NOMO-1 (cell line): ENCODE measurements around the gene ARHGEF17.
"Not testable (repeated sequence)": the region's sequence is repeated elsewhere in the genome, so short reads cannot be mapped to it uniquely, and the experiment has no call there.

Experiments
- DNase-seq, 2 experiments: peaks; one replicate each; lab custom pipeline; 2025; ENCODE audit not compliant: unreplicated experiment in 2 of 2; lab: John Stamatoyannopoulos, UW

ARHGEF17 gene

GRCh38 chr11:73308003-73308960 is at the start of gene ARHGEF17:
TSS of gene ARHGEF17 (plus strand) at chr11:73308276. CDS start at chr11:73308639, 363 bp downstream.
- peak in 1 of 2 experiments; percentile 44 for DNase-seq

DNA sequence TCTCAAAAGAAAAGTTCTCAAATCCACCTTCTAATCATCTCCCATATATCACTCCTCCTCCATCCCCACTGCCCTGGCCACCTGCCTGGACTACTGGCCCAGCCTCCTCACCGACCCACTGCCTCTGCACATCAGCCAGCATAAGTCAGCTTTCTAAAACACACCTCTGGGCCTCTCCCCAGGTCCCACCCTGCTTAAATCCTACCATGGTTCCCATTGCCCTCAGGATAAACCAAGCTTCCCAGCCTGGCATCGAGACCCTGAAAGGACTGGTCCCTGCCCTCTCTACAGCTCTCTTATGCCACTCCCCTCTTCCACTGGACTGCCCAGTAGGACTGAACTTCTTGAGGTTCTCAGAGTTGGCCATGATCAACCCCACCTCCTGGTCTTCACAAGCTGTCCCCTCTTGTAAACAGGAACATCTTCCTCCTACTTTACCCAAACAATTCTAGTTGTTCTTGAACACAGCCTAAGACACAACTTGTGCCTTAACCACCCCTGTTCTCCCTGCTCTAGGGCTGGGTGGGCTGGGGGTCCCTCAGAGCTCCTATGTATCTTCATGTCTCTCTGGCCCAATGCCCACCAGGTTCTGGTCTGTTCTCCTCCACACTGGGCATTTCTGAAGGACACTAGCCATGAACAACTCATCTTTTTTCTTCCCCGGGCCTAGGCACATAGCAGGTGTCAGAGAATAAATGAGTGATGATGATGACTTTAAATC is 48.5 kb upstream of the ARHGEF17 start:
- DNase-seq: no peak

GRCh38 chr11:73260127-73260457 is 48.0 kb upstream of the ARHGEF17 start:
- DNase-seq: no peak

DNA sequence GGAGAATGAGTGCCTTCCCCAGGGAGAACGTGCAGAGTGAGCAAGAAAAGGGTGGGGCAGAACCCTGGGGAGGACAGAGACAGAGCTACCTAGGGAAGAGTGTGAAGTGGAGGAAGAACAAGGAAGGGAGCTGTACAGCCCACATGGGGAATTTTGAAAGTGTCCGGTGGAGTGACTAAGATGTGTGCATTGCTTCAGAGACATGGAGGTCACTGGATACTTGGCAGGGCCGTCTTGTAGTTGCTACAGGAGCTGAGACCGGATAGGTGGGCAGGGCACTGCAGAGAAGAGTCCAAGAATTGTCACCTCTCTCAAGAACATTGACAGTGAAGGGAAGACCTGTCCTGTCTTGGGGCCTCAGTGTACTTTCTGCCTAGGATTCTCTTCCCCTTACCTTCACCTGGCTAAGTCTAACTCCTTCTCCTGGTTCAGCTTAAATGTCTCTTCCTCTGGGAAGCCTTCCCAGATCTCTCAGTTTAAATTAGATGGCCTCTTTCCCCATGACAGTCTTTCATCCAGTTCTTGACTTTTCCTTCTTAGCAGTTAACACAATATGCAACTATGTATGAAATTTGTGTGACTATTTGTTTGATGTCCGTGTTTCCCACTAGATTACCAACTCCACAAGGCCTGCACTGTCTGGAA is 45.1 kb upstream of the ARHGEF17 start:
- DNase-seq: no peak

GRCh38 chr11:73263640-73264039 is 44.4 kb upstream of the ARHGEF17 start:
- DNase-seq: no peak

GRCh38 chr11:73265278-73265810 is 42.7 kb upstream of the ARHGEF17 start:
- DNase-seq: no peak

DNA sequence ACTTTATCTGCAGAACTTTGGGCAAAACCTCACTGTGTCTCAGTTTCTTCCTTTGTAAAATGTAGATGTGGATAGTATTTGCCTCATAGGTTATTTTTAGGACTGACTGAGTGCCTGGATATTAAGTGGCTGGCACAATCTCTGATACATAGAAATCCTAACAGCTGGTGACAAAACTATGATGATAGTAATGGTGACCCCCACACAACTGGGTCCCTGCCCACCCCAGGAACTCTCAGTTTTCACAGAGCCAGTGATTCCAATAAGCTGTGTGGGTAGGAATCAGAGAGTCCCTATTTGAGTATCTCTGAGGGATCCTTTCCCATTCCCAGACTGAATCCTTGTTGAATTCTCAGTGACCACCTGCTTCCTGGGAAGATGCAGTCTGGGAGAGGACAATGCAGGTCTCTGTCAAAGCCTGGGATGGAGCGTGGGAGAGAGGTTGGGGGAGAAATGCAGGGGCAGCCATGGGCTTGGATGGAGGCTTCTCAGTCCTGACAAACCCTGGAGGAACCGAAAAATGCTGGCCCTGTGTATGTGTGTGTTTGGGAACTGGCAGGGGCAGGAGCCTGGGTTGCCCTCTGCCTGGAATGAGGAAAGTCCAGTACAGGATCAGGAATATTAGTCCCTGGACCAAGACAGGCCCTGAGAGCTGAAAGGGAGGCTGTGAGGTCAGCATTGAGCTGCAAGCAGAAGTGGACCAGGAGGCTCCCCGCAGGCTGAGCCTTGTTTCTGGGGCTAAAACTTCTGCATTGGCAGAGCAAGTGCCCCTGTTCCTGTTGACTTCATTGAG is 42.0 kb upstream of the ARHGEF17 start:
- DNase-seq: no peak

DNA sequence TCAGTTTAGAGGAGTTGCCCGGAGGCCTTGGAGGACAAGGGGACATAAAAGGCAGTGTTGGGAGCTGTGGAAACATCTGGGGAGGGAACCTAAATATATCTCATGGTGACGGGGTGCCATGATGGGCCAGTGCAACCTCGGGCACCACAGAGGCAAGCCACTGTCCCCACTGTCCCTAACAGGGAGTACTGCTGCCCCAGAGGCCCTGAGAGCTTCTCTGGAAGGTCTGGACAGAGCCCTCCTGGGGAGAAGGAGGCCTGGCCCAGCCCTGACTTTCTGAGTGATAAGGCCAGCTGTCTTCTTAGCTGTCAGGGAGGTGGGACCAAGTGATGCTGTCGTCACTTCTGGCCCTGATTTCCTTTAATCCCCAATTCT is 41.4 kb upstream of the ARHGEF17 start:
- no peak for DNase-seq

DNA sequence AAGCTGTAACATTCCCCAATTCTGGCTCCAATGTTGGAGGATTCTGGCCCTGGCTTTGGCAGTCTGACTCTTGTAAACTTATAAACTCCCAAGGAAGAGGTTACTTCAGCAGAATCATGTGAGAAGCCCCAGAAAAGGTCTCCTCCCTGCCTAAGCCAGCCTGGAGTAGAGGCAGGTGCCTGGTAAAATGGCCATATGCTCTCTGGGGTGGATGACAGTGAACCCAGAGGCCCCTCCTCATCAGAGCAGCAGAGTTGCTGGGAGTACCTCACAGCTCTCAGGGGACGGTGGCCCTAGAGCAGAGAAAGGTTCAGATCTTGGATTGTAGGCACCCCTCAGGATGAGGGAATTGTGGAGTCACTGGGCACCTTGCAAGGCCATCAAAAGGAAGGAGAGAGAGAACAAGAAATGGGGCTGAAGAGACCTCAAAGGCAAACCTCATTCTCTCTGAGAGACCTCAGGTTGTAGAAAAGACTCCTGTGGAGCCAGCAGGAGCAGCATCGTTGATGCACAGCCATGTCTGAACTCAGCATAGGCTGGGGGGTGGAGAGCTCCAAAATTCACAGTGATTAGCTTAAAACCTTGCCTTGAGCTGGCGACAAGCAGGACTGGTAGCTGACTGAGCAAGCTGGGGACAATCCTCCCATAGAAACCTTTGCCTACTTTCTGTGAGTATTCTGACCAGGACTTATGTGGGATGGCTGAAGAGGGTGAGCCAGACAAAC is 40.8 kb upstream of the ARHGEF17 start:
- no peak for DNase-seq

DNA sequence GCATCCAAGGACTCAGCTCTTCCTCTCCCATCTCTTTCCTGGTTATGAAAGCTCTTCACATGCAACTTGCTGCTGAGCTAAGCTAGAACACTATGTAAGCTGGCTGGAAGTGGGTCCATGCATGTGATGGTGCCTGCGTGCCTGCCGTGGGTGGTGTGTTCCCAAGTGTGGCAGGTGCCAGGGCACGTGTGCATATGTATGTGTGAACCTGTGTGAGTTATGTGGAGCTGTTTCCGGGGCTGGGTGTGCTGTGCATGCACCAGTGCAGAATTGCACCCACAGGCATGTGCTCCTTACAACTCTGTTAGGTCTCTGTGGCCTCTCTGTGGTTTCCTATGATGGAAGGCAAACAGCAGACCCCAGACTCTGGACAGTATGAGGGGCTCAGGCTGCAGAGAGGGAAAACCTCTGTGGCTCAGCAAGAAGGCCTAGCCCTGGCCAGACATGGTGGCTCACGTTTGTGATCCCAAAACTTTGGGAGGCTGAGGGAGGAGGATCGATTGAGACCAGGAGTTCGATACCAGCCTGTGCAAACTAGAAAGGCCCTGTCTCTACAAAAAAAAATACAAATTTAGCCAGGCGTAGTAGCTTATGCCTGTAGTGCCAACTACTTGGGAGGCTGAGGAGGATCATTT is 40.1 kb upstream of the ARHGEF17 start:
- no peak for DNase-seq

- no peak for DNase-seq
These were observed 39.3 kb upstream of the ARHGEF17 start for GRCh38 chr11:73268671-73269271.

GRCh38 chr11:73269459-73270015 is 38.5 kb upstream of the ARHGEF17 start:
- DNase-seq: no peak

- DNase-seq: peak; percentile 19 to 68
These were observed 37.8 kb upstream of the ARHGEF17 start for GRCh38 chr11:73270016-73270854.

DNA sequence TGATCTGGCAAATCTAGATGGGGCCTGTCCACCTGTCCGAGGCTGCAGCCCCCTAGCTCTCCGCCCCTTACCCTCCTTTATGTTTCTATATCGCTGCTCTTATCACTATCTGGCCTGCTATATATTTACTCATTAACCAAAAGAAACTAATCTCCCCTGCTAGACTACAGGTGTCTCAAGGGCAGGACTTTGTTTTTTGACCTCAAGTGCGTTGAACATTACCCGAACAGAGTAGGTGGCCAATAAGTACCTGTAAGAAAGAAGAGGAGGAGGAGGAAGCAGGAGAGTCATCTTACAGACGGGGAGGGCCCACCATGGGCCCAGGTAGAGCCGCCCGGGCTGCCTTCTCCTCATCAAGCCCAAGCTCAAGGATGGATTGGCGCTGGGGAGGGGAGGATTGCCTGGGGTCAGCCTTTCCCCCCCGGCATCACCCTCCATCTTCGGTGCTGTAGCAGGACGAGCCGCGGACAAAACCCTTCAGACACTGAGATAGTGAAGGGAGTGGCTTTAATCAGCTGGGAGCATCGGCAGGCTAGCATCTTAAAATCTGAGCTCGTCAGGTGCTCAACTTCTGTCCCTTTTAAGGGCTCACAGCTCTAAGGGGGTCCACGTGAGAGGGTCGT is 37.1 kb upstream of the ARHGEF17 start:
- no peak for DNase-seq

- not testable (repeated sequence) for DNase-seq
These were observed 36.6 kb upstream of the ARHGEF17 start for GRCh38 chr11:73271478-73271865.

GRCh38 chr11:73271936-73272679 is 36.0 kb upstream of the ARHGEF17 start, which contains the start of gene P2RY6:
TSS of gene P2RY6 (plus strand) at chr11:73272338. CDS start at chr11:73296519, 24,181 bp downstream.
- peak; percentile 80 to 89 for DNase-seq

GRCh38 chr11:73272680-73273038 is 35.4 kb upstream of the ARHGEF17 start:
- DNase-seq: no peak
